H1 (cell line): ENCODE results near the gene ENDOV. TPM values are rescaled to one million over a fixed set of nuclear protein-coding genes. Genes with fewer than 3 reads are reported as not detected.

Source experiments
- CBX5 ChIP-seq: fragments of 300-800, 300-1000 bp; sonication (generic); IDR thresholded peaks from 2 replicates; pipeline ENCODE4 v1.7.1; 2016; ENCODE audit warnings: antibody characterized with exemption, low read length, low read depth
- RFX5 ChIP-seq: IDR thresholded peaks from 2 replicates; pipeline ENCODE4 v1.6.1; 2011; ENCODE audit warnings: low read depth, low read length, improper control_type of control experiment, borderline replicate concordance
- polyA plus RNA-seq, 7 experiments: library from polyadenylated mRNA; depleted of rRNA in 3 of 7; stranded (reverse) in 5 of 7; unstranded in 2 of 7; fragments of >200 nt in 5 of 7; fragments of 200-250 nt in 2 of 7; gene quantifications; 1 replicate in 5 of 7; 2 replicates in 1 of 7; 4 replicates in 1 of 7; pipeline versions ENCODE4 v1.2.1 to v1.2.3, GENCODE V29; 2011 to 2013; ENCODE audit warnings: missing spikeins in 2 of 7, mixed read lengths in 2 of 7
- total RNA-seq: library from RNA; stranded (reverse); fragmentation: NEBNext Ultra II Directional; extraction: Animal tissue kit (Norgen Biotek cat#: 25700); gene quantifications from 2 replicates; pipeline ENCODE4 v1.2.1, GENCODE V29; 2021

Gene ENDOV
- total and polyA plus RNA-seq, 2 of the 8 experiments (the other 6 are each of a cell fraction or from before 2014, with no cell fraction given) = 10.6 to 13.3 TPM

GRCh38 chr17:80442323-80442659, 27.3 kb downstream of the ENDOV start (continued):
- TF ChIP-seq RFX5 = no peak
- no peak for TF ChIP-seq CBX5
